SK-N-SH treated with all-trans-retinoic acid at 6 μM for 48 hours (cell line): Measurements from ENCODE around the gene SYNDIG1.

Experiments
- ATAC-seq: fragments of 200-7000 bp; cut with Tn5 transposase; 3 replicates; pipeline ENCODE4 v1.9.1; 2020; ENCODE audit warnings: mild to moderate bottlenecking, moderate library complexity
- ARNTL ChIP-seq: fragments of 450-650 bp; formaldehyde crosslinking; IDR thresholded peaks from 2 replicates; pipeline ENCODE4 v1.5.0; 2020; ENCODE audit warnings: low read depth, mild to moderate bottlenecking, moderate library complexity, borderline replicate concordance
- BACH2 ChIP-seq: fragments of 250-450 bp; sonication (Bioruptor Pico); IDR thresholded peaks from 2 replicates; pipeline ENCODE4 v1.9.0; 2021; ENCODE audit warnings: mild to moderate bottlenecking, borderline replicate concordance
- CSDC2 ChIP-seq: fragments of 250-450 bp; sonication (Bioruptor Pico); IDR thresholded peaks from 2 replicates; pipeline ENCODE4 v1.5.0; 2020; ENCODE audit warnings: mild to moderate bottlenecking, moderate library complexity
- GLIS3 ChIP-seq: fragments of 250-450 bp; sonication (Bioruptor Pico); IDR thresholded peaks from 2 replicates; pipeline ENCODE4 v1.5.0; 2020; ENCODE audit warnings: mild to moderate bottlenecking, moderate library complexity
- ISL1 ChIP-seq: fragments of 250-450 bp; sonication (Bioruptor Pico); IDR thresholded peaks from 2 replicates; pipeline ENCODE4 v2.1.2; 2022; ENCODE audit warnings: mild to moderate bottlenecking, moderate library complexity
- OSR1 ChIP-seq: fragments of 250-450 bp; sonication (Bioruptor Pico); IDR thresholded peaks from 2 replicates; pipeline ENCODE4 v1.8.0; 2022; ENCODE audit warnings: moderate library complexity, mild to moderate bottlenecking, inconsistent platforms
- PPARA ChIP-seq: fragments of 250-450 bp; sonication (Bioruptor Pico); IDR thresholded peaks from 2 replicates; pipeline ENCODE4 v1.5.0; 2020; ENCODE audit warnings: mild to moderate bottlenecking, borderline replicate concordance
- RARB ChIP-seq: fragments of 250-450 bp; sonication (Bioruptor Pico); IDR thresholded peaks from 2 replicates; pipeline ENCODE4 v1.8.0; 2021; ENCODE audit warnings: mild to moderate bottlenecking, moderate library complexity
- SNAI2 ChIP-seq: fragments of 250-450 bp; sonication (Bioruptor Pico); IDR thresholded peaks from 2 replicates; pipeline ENCODE4 v1.5.0; 2020; ENCODE audit warnings: mild to moderate bottlenecking, moderate library complexity
- TCF4 ChIP-seq: fragments of 250-450 bp; sonication (Bioruptor Pico); IDR thresholded peaks from 2 replicates; pipeline ENCODE4 v1.8.0; 2021; ENCODE audit warnings: mild to moderate bottlenecking, moderate library complexity, borderline replicate concordance
- ZC3H10 ChIP-seq: fragments of 250-450 bp; sonication (Bioruptor Pico); IDR thresholded peaks from 2 replicates; pipeline ENCODE4 v1.5.1; 2021; ENCODE audit warnings: mild to moderate bottlenecking, moderate library complexity
- ZFP3 ChIP-seq: fragments of 250-450 bp; sonication (Bioruptor Pico); IDR thresholded peaks from 2 replicates; pipeline ENCODE4 v1.5.0; 2020; ENCODE audit warnings: mild to moderate bottlenecking, moderate library complexity
- ZFP30 ChIP-seq: fragments of 450-650 bp; formaldehyde crosslinking; IDR thresholded peaks from 2 replicates; pipeline ENCODE4 v1.5.0; 2022; ENCODE audit warnings: mild to moderate bottlenecking, moderate library complexity
- ZNF565 ChIP-seq: fragments of 450-650 bp; formaldehyde crosslinking; conservative IDR thresholded peaks from 2 replicates; pipeline ENCODE4 v1.5.0; 2020; ENCODE audit warnings: low read depth, mild to moderate bottlenecking, moderate library complexity
- ZNF70 ChIP-seq: fragments of 450-650 bp; formaldehyde crosslinking; IDR thresholded peaks from 2 replicates; pipeline ENCODE4 v1.5.0; 2020; ENCODE audit warnings: mild to moderate bottlenecking, moderate library complexity
- ZNF8 ChIP-seq: fragments of 450-650 bp; formaldehyde crosslinking; IDR thresholded peaks from 2 replicates; pipeline ENCODE4 v1.5.0; 2020; ENCODE audit warnings: mild to moderate bottlenecking, moderate library complexity
- TF ChIP-seq, protein P1 (sequence below): fragments of 250-450 bp; sonication (Bioruptor Pico); IDR thresholded peaks from 2 replicates; pipeline ENCODE4 v1.5.1; 2020; ENCODE audit warnings: low read depth, mild to moderate bottlenecking, moderate library complexity
- TF ChIP-seq, protein P2 (sequence below): fragments of 250-450 bp; sonication (Bioruptor Pico); IDR thresholded peaks from 2 replicates; pipeline ENCODE4 v1.5.0; 2020; ENCODE audit warnings: mild to moderate bottlenecking, moderate library complexity
- TF ChIP-seq, protein P3 (sequence below): fragments of 250-450 bp; sonication (Bioruptor Pico); IDR thresholded peaks from 2 replicates; pipeline ENCODE4 v1.5.1; 2021; ENCODE audit warnings: mild to moderate bottlenecking, moderate library complexity

The SYNDIG1 gene

DNA sequence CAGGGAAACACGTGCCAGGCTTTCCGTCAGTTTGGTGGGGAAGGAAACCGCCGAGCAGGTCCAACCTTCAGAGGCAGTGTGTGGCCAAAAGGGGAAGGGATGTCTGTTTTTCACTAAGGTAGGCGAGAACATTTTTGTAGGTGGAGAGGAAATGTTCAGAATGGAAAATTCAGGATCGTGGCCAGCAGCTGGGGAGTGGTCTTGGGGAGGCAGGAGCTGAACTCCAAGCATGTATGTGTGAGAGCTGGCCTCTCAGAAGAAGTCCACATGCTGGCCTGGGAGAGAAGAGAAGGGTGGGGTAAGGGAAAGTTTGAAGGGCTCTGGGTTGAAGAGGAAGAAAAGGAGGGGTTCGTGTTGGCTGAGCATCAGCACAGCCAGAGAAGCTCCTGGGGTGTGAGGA is 74.9 kb downstream of the SYNDIG1 start:
- no peak for ATAC-seq
- TF ChIP-seq PPARA (CRISPR knock-in tag) (no peak), OSR1 (no peak), ZFP3 (CRISPR knock-in tag) (no peak), ZC3H10 (CRISPR knock-in tag) (no peak), ISL1 (CRISPR knock-in tag) (no peak)
- TF ChIP-seq, protein P1, sequence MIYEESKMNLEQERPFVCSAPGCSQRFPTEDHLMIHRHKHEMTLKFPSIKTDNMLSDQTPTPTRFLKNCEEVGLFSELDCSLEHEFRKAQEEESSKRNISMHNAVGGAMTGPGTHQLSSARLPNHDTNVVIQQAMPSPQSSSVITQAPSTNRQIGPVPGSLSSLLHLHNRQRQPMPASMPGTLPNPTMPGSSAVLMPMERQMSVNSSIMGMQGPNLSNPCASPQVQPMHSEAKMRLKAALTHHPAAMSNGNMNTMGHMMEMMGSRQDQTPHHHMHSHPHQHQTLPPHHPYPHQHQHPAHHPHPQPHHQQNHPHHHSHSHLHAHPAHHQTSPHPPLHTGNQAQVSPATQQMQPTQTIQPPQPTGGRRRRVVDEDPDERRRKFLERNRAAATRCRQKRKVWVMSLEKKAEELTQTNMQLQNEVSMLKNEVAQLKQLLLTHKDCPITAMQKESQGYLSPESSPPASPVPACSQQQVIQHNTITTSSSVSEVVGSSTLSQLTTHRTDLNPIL (CRISPR knock-in tag), result no peak
- TF ChIP-seq, protein P2, sequence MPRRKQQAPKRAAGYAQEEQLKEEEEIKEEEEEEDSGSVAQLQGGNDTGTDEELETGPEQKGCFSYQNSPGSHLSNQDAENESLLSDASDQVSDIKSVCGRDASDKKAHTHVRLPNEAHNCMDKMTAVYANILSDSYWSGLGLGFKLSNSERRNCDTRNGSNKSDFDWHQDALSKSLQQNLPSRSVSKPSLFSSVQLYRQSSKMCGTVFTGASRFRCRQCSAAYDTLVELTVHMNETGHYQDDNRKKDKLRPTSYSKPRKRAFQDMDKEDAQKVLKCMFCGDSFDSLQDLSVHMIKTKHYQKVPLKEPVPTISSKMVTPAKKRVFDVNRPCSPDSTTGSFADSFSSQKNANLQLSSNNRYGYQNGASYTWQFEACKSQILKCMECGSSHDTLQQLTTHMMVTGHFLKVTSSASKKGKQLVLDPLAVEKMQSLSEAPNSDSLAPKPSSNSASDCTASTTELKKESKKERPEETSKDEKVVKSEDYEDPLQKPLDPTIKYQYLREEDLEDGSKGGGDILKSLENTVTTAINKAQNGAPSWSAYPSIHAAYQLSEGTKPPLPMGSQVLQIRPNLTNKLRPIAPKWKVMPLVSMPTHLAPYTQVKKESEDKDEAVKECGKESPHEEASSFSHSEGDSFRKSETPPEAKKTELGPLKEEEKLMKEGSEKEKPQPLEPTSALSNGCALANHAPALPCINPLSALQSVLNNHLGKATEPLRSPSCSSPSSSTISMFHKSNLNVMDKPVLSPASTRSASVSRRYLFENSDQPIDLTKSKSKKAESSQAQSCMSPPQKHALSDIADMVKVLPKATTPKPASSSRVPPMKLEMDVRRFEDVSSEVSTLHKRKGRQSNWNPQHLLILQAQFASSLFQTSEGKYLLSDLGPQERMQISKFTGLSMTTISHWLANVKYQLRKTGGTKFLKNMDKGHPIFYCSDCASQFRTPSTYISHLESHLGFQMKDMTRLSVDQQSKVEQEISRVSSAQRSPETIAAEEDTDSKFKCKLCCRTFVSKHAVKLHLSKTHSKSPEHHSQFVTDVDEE (CRISPR knock-in tag), result no peak

DNA sequence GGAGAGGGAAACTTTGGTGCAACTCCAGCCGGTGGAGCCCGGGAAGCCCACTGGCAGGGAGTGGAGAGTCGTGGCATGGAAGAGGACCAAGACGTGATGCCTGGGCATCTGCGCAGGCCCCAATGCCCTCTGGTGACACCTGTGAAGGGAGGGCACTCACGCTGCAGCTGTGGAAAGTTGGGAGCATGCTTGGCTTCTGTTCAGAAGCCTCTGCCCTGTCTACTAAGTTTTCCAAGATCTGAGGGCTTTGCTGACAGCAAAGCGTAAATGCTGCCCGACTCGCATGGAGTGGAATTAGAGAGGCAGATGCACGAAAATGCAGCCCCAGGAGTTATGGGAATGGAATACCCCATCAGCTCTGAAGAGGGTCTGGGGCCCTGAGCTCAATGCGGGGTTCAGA is 75.7 kb downstream of the SYNDIG1 start:
- no peak for ATAC-seq
- TF ChIP-seq ZNF70 (CRISPR knock-in tag) (no peak), BACH2 (CRISPR knock-in tag) (no peak)

DNA sequence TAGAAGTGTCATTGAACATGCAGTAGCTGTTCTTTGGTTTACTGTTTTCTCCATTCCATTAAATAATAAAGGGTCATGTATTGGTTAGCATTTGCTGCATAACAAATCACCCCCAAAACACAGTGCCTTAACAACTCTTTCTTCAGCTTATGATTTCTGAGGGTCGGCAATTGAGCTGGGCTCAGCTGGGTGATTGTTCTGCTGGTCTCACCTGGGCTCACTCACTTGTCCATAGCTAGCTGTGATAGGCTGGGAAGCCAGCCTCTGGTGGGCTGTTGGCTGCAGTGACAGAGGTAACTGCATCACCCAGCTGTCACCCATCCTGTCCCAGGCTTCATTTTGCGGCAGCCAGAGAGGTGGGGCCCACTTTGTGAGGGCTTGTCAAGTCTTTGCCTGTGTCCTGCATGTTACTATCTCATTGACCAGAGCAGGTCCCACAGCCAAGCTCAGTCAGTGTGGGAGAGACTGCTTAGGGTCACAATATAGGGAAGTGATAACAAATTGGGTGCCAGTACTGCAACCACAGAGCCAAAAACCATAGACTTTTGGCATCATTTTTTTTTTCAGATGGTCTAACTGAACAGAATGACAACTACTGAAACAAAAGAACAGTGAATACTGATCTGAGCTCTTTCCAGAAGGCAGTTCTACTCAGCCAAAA is 76.9 kb downstream of the SYNDIG1 start:
- TF ChIP-seq GLIS3 (CRISPR knock-in tag), result no peak
- no peak for TF ChIP-seq CSDC2 (CRISPR knock-in tag)
- no peak for TF ChIP-seq ZNF8
- no peak for TF ChIP-seq ZNF565 (CRISPR knock-in tag)
- TF ChIP-seq SNAI2 (CRISPR knock-in tag), result no peak
- TF ChIP-seq, protein P1 (CRISPR knock-in tag), result no peak
- TF ChIP-seq ISL1 (CRISPR knock-in tag), result no peak
- no peak for TF ChIP-seq RARB (CRISPR knock-in tag)
- TF ChIP-seq ZFP3 (CRISPR knock-in tag), result no peak
- TF ChIP-seq BACH2 (CRISPR knock-in tag), result no peak
- no peak for ATAC-seq

DNA sequence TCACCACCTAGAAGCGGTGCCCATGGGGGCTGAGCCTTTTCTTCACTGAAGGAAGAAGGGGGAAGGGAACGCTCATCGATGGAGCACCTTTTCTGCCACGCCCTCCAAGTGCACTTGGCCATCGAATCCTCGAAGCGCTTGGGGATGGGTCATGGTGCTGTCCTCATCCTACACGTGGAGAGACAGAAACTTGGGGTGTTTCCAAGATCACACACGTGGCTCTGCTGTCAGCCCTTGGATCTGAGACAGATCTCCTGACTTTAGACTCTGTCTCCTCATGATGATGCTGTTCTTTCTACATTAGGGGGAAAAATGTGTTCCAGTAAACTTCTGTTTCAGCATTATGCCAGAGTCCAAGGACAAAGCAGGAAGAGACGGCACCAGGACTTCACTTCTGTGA is 78.5 kb downstream of the SYNDIG1 start:
- TF ChIP-seq, protein P1 (CRISPR knock-in tag), result no peak
- TF ChIP-seq TCF4 (CRISPR knock-in tag) (no peak), BACH2 (CRISPR knock-in tag) (no peak), ZNF565 (CRISPR knock-in tag) (no peak), ARNTL (CRISPR knock-in tag) (no peak), ZNF8 (no peak), CSDC2 (CRISPR knock-in tag) (no peak)

DNA sequence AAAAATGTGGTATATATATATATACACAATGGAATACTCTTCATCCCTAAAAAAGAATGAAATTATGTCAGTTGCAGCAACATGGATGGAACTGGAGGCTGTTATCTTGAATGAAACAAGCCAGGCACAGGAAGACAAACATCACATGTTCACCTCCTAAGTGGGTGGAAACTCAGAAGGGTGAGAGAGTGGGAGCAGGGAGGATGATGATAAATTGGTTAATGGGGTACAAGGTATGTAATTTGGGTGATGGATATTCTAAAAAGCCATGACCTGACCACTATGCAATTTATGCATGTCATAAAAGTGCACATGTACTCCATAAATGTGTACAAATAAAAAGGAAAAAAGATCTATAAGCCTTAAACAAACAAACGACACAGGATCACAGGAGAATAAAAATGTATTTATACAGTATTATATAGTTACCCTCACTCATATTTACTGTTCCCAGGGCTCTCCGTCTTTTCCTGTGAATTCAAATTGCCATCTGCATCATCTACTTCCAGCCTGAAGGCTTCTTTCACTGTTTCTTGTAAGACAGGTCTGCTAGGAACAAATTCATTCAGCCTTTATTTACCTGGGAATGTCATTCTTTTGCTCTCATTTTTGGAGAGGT is 89.8 kb downstream of the SYNDIG1 start:
- no peak for ATAC-seq
- no peak for TF ChIP-seq RARB (CRISPR knock-in tag)
- TF ChIP-seq TCF4 (CRISPR knock-in tag), result no peak
- no peak for TF ChIP-seq SNAI2 (CRISPR knock-in tag)
- TF ChIP-seq, protein P2 (CRISPR knock-in tag), result no peak
- TF ChIP-seq PPARA (CRISPR knock-in tag), result no peak
- TF ChIP-seq ZNF565 (CRISPR knock-in tag), result no peak
- TF ChIP-seq ZNF70 (CRISPR knock-in tag), result no peak
- TF ChIP-seq ZNF8, result no peak
- TF ChIP-seq, protein P1 (CRISPR knock-in tag), result no peak
- TF ChIP-seq ZFP30 (CRISPR knock-in tag), result no peak
- no peak for TF ChIP-seq BACH2 (CRISPR knock-in tag)
- TF ChIP-seq, protein P3, sequence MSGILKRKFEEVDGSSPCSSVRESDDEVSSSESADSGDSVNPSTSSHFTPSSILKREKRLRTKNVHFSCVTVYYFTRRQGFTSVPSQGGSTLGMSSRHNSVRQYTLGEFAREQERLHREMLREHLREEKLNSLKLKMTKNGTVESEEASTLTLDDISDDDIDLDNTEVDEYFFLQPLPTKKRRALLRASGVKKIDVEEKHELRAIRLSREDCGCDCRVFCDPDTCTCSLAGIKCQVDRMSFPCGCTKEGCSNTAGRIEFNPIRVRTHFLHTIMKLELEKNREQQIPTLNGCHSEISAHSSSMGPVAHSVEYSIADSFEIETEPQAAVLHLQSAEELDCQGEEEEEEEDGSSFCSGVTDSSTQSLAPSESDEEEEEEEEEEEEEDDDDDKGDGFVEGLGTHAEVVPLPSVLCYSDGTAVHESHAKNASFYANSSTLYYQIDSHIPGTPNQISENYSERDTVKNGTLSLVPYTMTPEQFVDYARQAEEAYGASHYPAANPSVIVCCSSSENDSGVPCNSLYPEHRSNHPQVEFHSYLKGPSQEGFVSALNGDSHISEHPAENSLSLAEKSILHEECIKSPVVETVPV, result no peak

More for the DNA sequence above, 78.5 kb downstream of the SYNDIG1 start:
- ATAC-seq, result no peak
